HepG2 (cell line): Measurements from ENCODE around the gene VDR. TPM values are rescaled to one million over a fixed set of nuclear protein-coding genes. Genes with fewer than 3 reads are reported as not detected.

Experiments used
- ATAC-seq: fragments of 200-7000 bp; cut with Tn5 transposase; 3 replicates; pipeline ENCODE4 v1.9.1; 2020; ENCODE audit warnings: mild to moderate bottlenecking, moderate library complexity
- BruUV-seq: library from RNA; stranded (reverse); fragments of 400-500 nt; replicated peaks from 2 replicates; lab custom pipeline; 2021; lab: Mats Ljungman, UMichigan
- CTCF ChIA-PET: fragments of 300-600 bp; formaldehyde crosslinking; extraction: SDS; loops from one replicate; lab custom pipeline; 2021; ENCODE audit warnings: low total read pairs, inconsistent platforms, low intra/inter-chr PET ratio; lab: Yijun Ruan, JAX
- POLR2A ChIA-PET: fragments of 350-600 bp; sonication (Branson Sonifier 250); formaldehyde crosslinking; loops from one replicate; lab custom pipeline; 2020; ENCODE audit warnings: antibody characterized with exemption, inconsistent platforms; lab: Yijun Ruan, JAX
- DNase-seq: peaks from one replicate; pipeline ENCODE4 v3.0.0-alpha.2; 2015; ENCODE audit warnings: low spot score
- FAIRE-seq: peaks from 3 replicates; lab custom pipeline; 2011; peaks lifted over from hg19 to GRCh38; lab: Jason Lieb, UNC
- H2AFZ ChIP-seq: one replicate; pipeline ENCODE4 v1.6.1; 2011; ENCODE audit warnings: low read length, inconsistent platforms
- H3K27ac ChIP-seq: fragments of 300-600 bp; 3 replicates; pipeline ENCODE4 v1.8.0; 2011; ENCODE audit warnings: mixed run types, mild to moderate bottlenecking, mixed read lengths, low read length, inconsistent platforms; ENCODE audit not compliant: insufficient read depth; ENCODE audit errors: extremely low read length
- H3K27me3 ChIP-seq, 2 experiments: fragments of 200-600 bp in 1 of 2; 2 replicates in 1 of 2; 3 replicates in 1 of 2; pipeline versions ENCODE4 v1.6.0 to v1.8.0; 2011; ENCODE audit warnings: low read length in 2 of 2, mild to moderate bottlenecking in 2 of 2, moderate library complexity in 2 of 2, inconsistent platforms in 1 of 2; ENCODE audit not compliant: insufficient read depth in 2 of 2, control insufficient read depth in 1 of 2
- H3K36me3 ChIP-seq, 2 experiments: fragments of 200-600 bp in 1 of 2; replicated peaks in 1 of 2; 2 replicates in 1 of 2; 3 replicates in 1 of 2; pipeline versions ENCODE4 v1.5.1 to v1.8.0; 2011; ENCODE audit warnings: low read length in 2 of 2, inconsistent platforms in 1 of 2; ENCODE audit not compliant: insufficient read depth in 2 of 2, control insufficient read depth in 1 of 2
- H3K4me1 ChIP-seq: 2 replicates; pipeline ENCODE4 v1.5.1; 2012; ENCODE audit warnings: low read length, inconsistent platforms; ENCODE audit not compliant: insufficient read depth
- H3K4me2 ChIP-seq: 2 replicates; pipeline ENCODE4 v1.6.0; 2011; ENCODE audit warnings: low read depth, low read length, inconsistent platforms
- H3K4me3 ChIP-seq, 3 experiments: fragments of 200-600 bp in 1 of 3; sonication (generic), shearing (Covaris generic) in 1 of 3; replicated peaks in 1 of 3; 2 replicates each; pipeline ENCODE4 v1.5.1; 2011 to 2016; ENCODE audit warnings: low read length in 3 of 3, inconsistent platforms in 2 of 3, low read depth in 2 of 3, mild to moderate bottlenecking in 2 of 3, control low read depth in 1 of 3, mixed read lengths in 1 of 3; ENCODE audit not compliant: insufficient read depth in 1 of 3
- H3K79me2 ChIP-seq: one replicate; pipeline ENCODE4 v1.6.1; 2011; ENCODE audit warnings: low read length, inconsistent platforms; ENCODE audit not compliant: insufficient read depth
- H3K9ac ChIP-seq: 2 replicates; pipeline ENCODE4 v1.6.0; 2011; ENCODE audit warnings: mild to moderate bottlenecking, low read depth, low read length, inconsistent platforms; ENCODE audit not compliant: insufficient read depth
- H3K9me3 ChIP-seq: 2 replicates; pipeline ENCODE4 v1.5.1; 2012; ENCODE audit warnings: mild to moderate bottlenecking, low read length
- H4K20me1 ChIP-seq: 2 replicates; pipeline ENCODE4 v1.6.0; 2011; ENCODE audit warnings: inconsistent platforms, mild to moderate bottlenecking, low read length, moderate library complexity; ENCODE audit not compliant: insufficient read depth
- PHF21A ChIP-seq: sonication (generic); formaldehyde crosslinking; IDR thresholded peaks from 2 replicates; pipeline ENCODE4 v1.5.0; 2020; ENCODE audit warnings: mild to moderate bottlenecking, missing genetic modification reagents
- ZBTB42 ChIP-seq: sonication (generic); formaldehyde crosslinking; IDR thresholded peaks from 2 replicates; pipeline ENCODE4 v1.5.0; 2020; ENCODE audit warnings: mild to moderate bottlenecking, missing genetic modification reagents
- ZNF121 ChIP-seq: sonication (generic); formaldehyde crosslinking; IDR thresholded peaks from 2 replicates; pipeline ENCODE4 v1.5.0; 2020; ENCODE audit warnings: mild to moderate bottlenecking, missing genetic modification reagents
- ZNF138 ChIP-seq: sonication (generic); formaldehyde crosslinking; IDR thresholded peaks from 2 replicates; pipeline ENCODE4 v1.5.0; 2020; ENCODE audit warnings: mild to moderate bottlenecking, low read depth, missing genetic modification reagents
- WGBS: methylation state at CpG from one replicate; pipeline ENCODE4 v1.1.6; 2017; ENCODE audit warnings: low lambda C conversion rate; 5-methylcytosine and 5-hydroxymethylcytosine counted together
- in situ Hi-C: cut with HindIII; loops from 2 replicates; pipeline ENCODE4 v1.10.0; 2017; ENCODE audit warnings: low pct_unique_long_range_greater_than_20kb; ENCODE audit not compliant: extremely low pct_ligation_motif_present
- intact Hi-C: fragments of 100-400 bp; cut with micrococcal nuclease; formaldehyde crosslinking; loops from one replicate; pipeline ENCODE4 v1.10.0; 2022; ENCODE audit not compliant: unreplicated experiment
- polyA plus RNA-seq, 8 experiments: library from polyadenylated mRNA; depleted of rRNA in 3 of 8; stranded (reverse) in 7 of 8; unstranded in 1 of 8; fragments of >200 nt; fragmentation: Illumina TruSeq in 4 of 8; extraction: Trizol in 4 of 8; gene quantifications; 2 replicates each; pipeline versions ENCODE4 v1.2.1 to v1.2.3, GENCODE V29; 2011 to 2016; ENCODE audit warnings: low read depth in 4 of 8, missing spikeins in 1 of 8, mixed read lengths in 1 of 8; ENCODE audit not compliant: insufficient read depth in 1 of 8
- total RNA-seq, 5 experiments: library from RNA; depleted of rRNA; stranded (reverse); fragments of >200 nt; fragmentation: Illumina TruSeq; extraction: Trizol; gene quantifications; 2 replicates each; pipeline ENCODE4 v1.2.3, GENCODE V29; 2016; ENCODE audit warnings: low read depth in 1 of 5
- TF ChIP-seq, protein P1 (sequence below): sonication (generic); formaldehyde crosslinking; IDR thresholded peaks from 2 replicates; pipeline ENCODE4 v1.4.0; 2020; ENCODE audit warnings: low read depth, mild to moderate bottlenecking, missing genetic modification reagents
- TF ChIP-seq, protein P2 (sequence below): sonication (generic); formaldehyde crosslinking; IDR thresholded peaks from 2 replicates; pipeline ENCODE4 v1.4.0; 2020; ENCODE audit warnings: mild to moderate bottlenecking, missing genetic modification reagents
- TF ChIP-seq, protein P3 (sequence below): sonication (generic); formaldehyde crosslinking; IDR thresholded peaks from 2 replicates; pipeline ENCODE4 v1.5.1; 2020; ENCODE audit warnings: mild to moderate bottlenecking, missing genetic modification reagents

VDR gene
- total and polyA plus RNA-seq, 2 of the 13 experiments (the other 11 are each of a cell fraction or from before 2014, with no cell fraction given) = 0.08 to 0.33 TPM

DNA sequence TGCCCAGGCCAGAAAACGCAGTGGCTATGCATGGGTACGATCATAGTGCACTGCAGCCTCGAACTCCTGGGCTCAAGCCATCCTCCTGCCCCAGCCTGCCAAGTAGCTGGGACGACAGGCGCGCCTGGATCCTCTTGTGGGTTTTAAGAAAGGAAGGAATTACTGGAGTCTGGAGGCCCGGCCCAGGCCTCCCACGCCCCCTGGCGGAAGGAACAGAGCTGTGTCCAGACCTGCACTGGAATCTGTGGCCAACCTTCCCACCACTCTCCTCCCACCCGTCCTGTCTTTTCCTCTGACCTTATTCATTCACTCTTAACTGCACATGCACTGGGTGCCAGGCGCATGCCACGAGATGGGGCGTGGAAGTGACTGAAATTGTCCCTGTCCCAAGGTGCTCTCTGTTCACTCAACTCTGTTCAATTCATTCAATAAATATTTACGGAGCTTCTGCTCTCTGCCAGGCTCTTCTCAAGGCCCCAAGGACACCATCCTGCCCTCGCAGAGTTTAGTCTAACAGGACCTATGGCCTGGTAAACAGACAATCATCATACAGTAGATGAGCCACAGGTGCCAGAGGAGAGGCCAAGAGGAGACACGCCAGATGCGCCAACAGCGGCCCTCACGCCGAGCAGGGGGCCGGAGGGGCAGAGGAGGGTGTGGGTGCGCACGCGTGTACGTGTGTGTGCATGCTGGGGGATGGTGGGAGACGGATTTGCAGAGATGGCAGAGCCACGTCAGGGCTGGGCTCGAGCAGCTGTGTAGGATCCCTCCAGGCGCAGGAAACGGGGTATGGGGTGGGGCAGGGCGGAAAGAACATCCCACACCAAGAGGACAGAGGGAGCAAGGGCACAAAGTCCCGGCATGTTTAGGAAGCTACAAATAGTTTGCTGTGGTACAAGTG is 44.9 kb upstream of the VDR start:
- intact Hi-C loops (loop anchor here (1.0 to 10.0 kb wide), 2 partner anchors 49 to 215 kb away; no protein-coding TSS in a partner anchor), in situ Hi-C loops (loop anchor here (5.0 to 10.0 kb wide), 2 partner anchors 47 to 215 kb away; partner anchors contain the start of gene VDR)
- peak; percentile 89 for ATAC-seq
- H3K9me3 ChIP-seq = no peaks in the 10 kb centered on the region
- peak; percentile 76 for DNase-seq
- H2AFZ ChIP-seq = no peak overlapping the region
- H3K27me3 ChIP-seq = peaks cover 3 to 25% of the 10 kb centered on the region in 2 experiments
- H3K4me1 ChIP-seq = peaks cover 60% of the 10 kb centered on the region
- ChIA-PET POLR2A (interaction anchor here (1.1 kb wide), 1 partner anchor 49 kb away, joined by 3 read pairs; no protein-coding TSS in a partner anchor), CTCF (interaction anchor here (0.7 to 3.8 kb wide), 3 partner anchors 14 to 79 kb away, joined by 3 to 30 read pairs (median 3); partner anchors contain the start of gene TMEM106C)
- no peaks in the 10 kb centered on the region for H3K79me2 ChIP-seq
- H3K9ac ChIP-seq = peak overlapping the region; percentile 30
- FAIRE-seq = peak; percentile 75
- H4K20me1 ChIP-seq = no peaks in the 10 kb centered on the region
- H3K4me2 ChIP-seq = peak overlapping the region; percentile 81
- 3% methylated on average over 22 of the region's 32 CpGs for WGBS
- no TSS peak for BruUV-seq
- H3K36me3 ChIP-seq = no peaks in the 10 kb centered on the region
- peak overlapping the region; percentile 34 to 54 (median 41); a peak in 5 of 6 replicates for H3K4me3 ChIP-seq
- peak overlapping the region; percentile 51 for H3K27ac ChIP-seq
- TF ChIP-seq ZNF138 (CRISPR knock-in tag) = no peak
- TF ChIP-seq, protein P1, sequence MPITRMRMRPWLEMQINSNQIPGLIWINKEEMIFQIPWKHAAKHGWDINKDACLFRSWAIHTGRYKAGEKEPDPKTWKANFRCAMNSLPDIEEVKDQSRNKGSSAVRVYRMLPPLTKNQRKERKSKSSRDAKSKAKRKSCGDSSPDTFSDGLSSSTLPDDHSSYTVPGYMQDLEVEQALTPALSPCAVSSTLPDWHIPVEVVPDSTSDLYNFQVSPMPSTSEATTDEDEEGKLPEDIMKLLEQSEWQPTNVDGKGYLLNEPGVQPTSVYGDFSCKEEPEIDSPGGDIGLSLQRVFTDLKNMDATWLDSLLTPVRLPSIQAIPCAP = no peak
- peak; percentile 31; the same call in 1 of the 2 replicates for TF ChIP-seq ZBTB42
- TF ChIP-seq PHF21A (CRISPR knock-in tag) = 0 out of 2 replicates have a peak, but pooled peaks have one; percentile 55
- TF ChIP-seq, protein P2, sequence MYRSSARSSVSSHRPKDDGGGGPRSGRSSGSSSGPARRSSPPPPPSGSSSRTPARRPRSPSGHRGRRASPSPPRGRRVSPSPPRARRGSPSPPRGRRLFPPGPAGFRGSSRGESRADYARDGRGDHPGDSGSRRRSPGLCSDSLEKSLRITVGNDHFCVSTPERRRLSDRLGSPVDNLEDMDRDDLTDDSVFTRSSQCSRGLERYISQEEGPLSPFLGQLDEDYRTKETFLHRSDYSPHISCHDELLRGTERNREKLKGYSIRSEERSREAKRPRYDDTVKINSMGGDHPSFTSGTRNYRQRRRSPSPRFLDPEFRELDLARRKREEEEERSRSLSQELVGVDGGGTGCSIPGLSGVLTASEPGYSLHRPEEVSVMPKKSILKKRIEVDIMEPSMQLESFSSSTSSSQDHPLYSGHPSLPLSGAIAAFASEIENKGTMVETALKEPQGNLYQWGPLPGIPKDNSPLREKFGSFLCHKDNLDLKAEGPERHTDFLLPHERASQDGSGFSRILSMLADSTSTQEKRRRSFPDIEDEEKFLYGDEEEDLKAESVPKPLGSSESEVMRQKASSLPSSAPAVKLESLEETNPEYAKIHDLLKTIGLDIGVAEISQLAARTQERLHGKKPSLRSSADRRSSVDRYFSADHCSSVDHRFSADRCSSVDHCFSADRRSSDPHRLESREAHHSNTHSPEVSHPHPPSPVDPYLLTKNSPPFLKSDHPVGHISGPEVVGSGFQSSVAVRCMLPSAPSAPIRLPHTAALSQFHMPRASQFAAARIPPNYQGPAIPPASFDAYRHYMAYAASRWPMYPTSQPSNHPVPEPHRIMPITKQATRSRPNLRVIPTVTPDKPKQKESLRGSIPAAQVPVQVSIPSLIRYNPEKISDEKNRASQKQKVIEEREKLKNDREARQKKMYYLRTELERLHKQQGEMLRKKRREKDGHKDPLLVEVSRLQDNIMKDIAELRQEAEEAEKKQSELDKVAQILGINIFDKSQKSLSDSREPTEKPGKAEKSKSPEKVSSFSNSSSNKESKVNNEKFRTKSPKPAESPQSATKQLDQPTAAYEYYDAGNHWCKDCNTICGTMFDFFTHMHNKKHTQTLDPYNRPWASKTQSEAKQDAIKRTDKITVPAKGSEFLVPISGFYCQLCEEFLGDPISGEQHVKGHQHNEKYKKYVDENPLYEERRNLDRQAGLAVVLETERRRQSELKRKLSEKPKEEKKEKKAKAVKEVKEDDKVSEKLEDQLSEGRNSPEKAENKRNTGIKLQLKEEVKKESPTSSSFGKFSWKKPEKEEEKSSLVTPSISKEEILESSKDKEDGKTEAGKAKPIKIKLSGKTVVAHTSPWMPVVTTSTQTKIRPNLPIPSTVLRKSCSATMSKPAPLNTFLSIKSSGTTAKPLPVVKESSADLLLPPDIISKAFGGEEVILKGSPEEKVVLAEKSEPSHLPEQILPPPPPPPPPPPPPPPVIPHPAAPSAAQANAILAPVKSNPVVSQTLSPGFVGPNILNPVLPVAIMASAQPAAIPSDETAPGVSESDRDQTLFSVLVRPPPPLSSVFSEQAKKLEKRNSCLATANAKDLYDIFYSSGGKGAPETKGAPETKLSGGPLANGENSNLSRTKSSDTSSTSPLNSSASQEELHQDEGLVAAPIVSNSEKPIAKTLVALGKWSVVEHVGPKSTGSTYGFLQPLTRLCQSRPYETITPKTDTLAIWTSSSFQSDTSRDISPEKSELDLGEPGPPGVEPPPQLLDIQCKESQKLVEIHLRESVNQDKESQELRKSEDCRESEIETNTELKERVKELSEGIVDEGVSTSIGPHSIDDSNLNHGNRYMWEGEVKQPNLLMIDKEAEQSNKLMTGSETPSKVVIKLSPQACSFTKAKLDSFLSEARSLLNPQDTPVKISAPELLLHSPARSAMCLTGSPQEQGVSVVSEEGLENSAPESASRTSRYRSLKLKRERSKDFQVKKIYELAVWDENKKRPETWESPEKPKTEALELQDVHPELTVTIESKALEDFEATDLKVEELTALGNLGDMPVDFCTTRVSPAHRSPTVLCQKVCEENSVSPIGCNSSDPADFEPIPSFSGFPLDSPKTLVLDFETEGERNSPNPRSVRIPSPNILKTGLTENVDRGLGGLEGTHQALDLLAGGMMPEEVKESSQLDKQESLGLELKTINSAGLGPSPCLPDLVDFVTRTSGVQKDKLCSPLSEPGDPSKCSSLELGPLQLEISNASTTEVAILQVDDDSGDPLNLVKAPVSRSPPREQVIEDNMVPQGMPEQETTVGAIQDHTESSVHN (CRISPR knock-in tag) = no peak
- TF ChIP-seq, protein P3, sequence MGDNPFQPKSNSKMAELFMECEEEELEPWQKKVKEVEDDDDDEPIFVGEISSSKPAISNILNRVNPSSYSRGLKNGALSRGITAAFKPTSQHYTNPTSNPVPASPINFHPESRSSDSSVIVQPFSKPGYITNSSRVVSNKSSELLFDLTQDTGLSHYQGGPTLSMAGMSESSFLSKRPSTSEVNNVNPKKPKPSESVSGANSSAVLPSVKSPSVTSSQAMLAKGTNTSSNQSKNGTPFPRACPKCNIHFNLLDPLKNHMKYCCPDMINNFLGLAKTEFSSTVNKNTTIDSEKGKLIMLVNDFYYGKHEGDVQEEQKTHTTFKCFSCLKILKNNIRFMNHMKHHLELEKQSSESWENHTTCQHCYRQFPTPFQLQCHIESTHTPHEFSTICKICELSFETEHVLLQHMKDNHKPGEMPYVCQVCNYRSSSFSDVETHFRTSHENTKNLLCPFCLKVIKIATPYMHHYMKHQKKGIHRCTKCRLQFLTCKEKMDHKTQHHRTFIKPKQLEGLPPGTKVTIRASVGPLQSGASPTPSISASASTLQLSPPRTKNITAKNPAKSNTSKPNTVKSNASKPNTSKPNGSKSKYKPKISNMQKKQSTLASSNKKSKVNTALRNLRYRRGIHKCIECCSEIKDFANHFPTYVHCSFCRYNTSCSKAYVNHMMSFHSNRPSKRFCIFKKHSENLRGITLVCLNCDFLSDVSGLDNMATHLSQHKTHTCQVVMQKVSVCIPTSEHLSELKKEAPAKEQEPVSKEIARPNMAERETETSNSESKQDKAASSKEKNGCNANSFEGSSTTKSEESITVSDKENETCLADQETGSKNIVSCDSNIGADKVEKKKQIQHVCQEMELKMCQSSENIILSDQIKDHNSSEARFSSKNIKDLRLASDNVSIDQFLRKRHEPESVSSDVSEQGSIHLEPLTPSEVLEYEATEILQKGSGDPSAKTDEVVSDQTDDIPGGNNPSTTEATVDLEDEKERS (CRISPR knock-in tag) = 0 out of 2 replicates have a peak, but pooled peaks have one; percentile 35
- 0 out of 2 replicates have a peak, but pooled peaks have one; percentile 27 for TF ChIP-seq ZNF121 (CRISPR knock-in tag)
